ENCODE data around the gene KLF13.

Gene KLF13

DNA sequence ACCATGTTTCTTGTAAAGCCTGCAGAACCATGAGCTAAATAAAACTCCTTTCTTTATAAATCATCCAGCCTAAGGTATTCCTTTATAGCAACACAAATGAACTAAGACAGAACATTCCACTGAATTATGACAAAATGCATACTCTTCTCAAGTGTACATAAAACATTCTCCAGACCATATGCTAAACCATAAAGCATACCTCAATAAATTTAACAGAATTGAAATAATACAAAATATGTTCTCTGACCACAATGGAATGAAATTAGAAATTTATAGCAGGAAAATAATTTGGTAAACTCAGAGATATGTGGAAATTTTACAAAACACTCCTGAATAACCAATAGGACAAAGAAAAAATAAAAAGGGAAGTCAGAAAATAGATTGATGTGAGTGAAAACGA, 88.6 kb downstream of the KLF13 start:
- H3K9ac ChIP-seq (ENCODE audit: low read length), result no peak overlapping the region
- H4K20me1 ChIP-seq (ENCODE audit: insufficient read depth, low read length), result no peaks in the 10 kb centered on the region
- no peak overlapping the region for H3K4me3 ChIP-seq (ENCODE audit: low read depth, low read length, poor library complexity, severe bottlenecking)
- no peaks in the 10 kb centered on the region for H3K79me2 ChIP-seq (ENCODE audit: insufficient read depth, low read length)
- H2AFZ ChIP-seq (ENCODE audit: low read length), result no peak overlapping the region
- H3K27me3 ChIP-seq (ENCODE audit: insufficient read depth, low read length), result no peaks in the 10 kb centered on the region
- no peaks in the 10 kb centered on the region; the same call in 1 of the 2 replicates for H3K36me3 ChIP-seq (ENCODE audit: insufficient read depth, low read length)
- H3F3A ChIP-seq (ENCODE audit: insufficient read depth, low read length), result no peaks in the 10 kb centered on the region
- TF ChIP-seq, protein P1, sequence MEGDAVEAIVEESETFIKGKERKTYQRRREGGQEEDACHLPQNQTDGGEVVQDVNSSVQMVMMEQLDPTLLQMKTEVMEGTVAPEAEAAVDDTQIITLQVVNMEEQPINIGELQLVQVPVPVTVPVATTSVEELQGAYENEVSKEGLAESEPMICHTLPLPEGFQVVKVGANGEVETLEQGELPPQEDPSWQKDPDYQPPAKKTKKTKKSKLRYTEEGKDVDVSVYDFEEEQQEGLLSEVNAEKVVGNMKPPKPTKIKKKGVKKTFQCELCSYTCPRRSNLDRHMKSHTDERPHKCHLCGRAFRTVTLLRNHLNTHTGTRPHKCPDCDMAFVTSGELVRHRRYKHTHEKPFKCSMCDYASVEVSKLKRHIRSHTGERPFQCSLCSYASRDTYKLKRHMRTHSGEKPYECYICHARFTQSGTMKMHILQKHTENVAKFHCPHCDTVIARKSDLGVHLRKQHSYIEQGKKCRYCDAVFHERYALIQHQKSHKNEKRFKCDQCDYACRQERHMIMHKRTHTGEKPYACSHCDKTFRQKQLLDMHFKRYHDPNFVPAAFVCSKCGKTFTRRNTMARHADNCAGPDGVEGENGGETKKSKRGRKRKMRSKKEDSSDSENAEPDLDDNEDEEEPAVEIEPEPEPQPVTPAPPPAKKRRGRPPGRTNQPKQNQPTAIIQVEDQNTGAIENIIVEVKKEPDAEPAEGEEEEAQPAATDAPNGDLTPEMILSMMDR (IDR thresholded peaks at IDR 0.05; ENCODE audit: low read length), result no peak
- TF ChIP-seq EZH2 (IDR thresholded peaks at IDR 0.05; ENCODE audit: borderline replicate concordance, low read length), result no peak
- no peaks in the 10 kb centered on the region for H3K9me2 ChIP-seq (ENCODE audit: low read depth, low read length)
- H3K4me2 ChIP-seq (ENCODE audit: low read length), result no peak overlapping the region
- no peaks in the 10 kb centered on the region for H3K4me1 ChIP-seq (ENCODE audit: insufficient read depth, low read length, severe bottlenecking)
- no peak overlapping the region for H3K27ac ChIP-seq (ENCODE audit: low read depth, low read length, poor library complexity, severe bottlenecking)
- H3K9me3 ChIP-seq (ENCODE audit: low read length), result peaks cover 8% of the 10 kb centered on the region; the same call in 1 of the 2 replicates

DNA sequence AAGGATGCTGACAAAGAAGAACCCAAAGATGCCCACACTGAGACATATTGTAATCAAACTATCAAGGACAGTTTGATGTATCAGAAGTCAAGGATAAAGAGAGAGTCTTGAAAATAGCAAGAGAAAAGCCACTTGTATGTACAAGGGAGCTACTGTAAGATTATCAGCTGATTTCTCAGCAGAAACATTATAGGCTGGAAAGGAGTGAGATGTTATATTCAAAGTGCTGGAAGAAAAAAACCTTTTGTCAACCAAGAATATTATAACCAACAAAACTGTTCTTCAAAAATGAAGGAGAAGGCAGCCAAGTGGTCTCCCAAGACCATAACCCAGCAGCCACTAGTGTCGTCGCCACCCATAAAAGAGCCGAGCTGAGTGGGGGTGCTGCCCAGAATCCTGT, 93.2 kb downstream of the KLF13 start:
- H3K9me2 ChIP-seq (ENCODE audit: low read depth, low read length), result no peaks in the 10 kb centered on the region

DNA sequence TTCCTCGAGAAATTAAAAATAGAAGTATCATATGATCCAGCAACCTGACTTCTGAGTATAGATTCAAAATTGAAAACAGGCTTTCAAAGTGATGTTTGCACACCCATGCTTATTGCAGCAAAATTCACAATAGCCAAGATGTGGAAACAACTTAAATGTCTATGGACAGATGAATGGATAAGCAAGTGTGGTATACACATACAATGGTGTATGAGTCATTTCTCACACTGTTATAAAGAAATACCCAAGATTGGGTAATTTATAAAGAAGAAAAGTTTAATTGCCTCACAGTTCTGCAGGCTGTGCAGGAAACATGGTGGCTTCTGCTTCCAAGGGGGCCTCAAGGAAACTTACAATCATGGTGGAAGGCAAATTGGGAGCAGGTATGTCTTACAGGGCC, 100.8 kb downstream of the KLF13 start:
- Histone ChIP-seq H3K4me3 (ENCODE audit: low read depth, low read length, poor library complexity, severe bottlenecking) (no peak overlapping the region), H4K20me1 (ENCODE audit: insufficient read depth, low read length) (no peaks in the 10 kb centered on the region), H3K27ac (ENCODE audit: low read depth, low read length, poor library complexity, severe bottlenecking) (no peak overlapping the region), H3K36me3 (ENCODE audit: insufficient read depth, low read length) (no peaks in the 10 kb centered on the region), H3K9ac (ENCODE audit: low read length) (no peak overlapping the region), H2AFZ (ENCODE audit: low read length) (no peak overlapping the region), H3K27me3 (ENCODE audit: insufficient read depth, low read length) (no peaks in the 10 kb centered on the region), H3K9me2 (ENCODE audit: low read depth, low read length) (no peaks in the 10 kb centered on the region), H3K4me2 (ENCODE audit: low read length) (no peak overlapping the region), H3K4me1 (ENCODE audit: insufficient read depth, low read length, severe bottlenecking) (no peaks in the 10 kb centered on the region), H3F3A (ENCODE audit: insufficient read depth, low read length) (no peaks in the 10 kb centered on the region), H3K79me2 (ENCODE audit: insufficient read depth, low read length) (no peaks in the 10 kb centered on the region), H3K9me3 (ENCODE audit: low read length) (no peaks in the 10 kb centered on the region; the same call in 1 of the 2 replicates)
- TF ChIP-seq EZH2 (IDR thresholded peaks at IDR 0.05; ENCODE audit: borderline replicate concordance, low read length), result no peak
- TF ChIP-seq, protein P1 (IDR thresholded peaks at IDR 0.05; ENCODE audit: low read length), result no peak

More for the DNA sequence above, 93.2 kb downstream of the KLF13 start:
- Histone ChIP-seq H3K36me3 (ENCODE audit: insufficient read depth, low read length) (no peaks in the 10 kb centered on the region; the same call in 1 of the 2 replicates), H4K20me1 (ENCODE audit: insufficient read depth, low read length) (no peaks in the 10 kb centered on the region), H3K9ac (ENCODE audit: low read length) (no peak overlapping the region), H3F3A (ENCODE audit: insufficient read depth, low read length) (no peaks in the 10 kb centered on the region), H3K79me2 (ENCODE audit: insufficient read depth, low read length) (no peaks in the 10 kb centered on the region), H3K9me3 (ENCODE audit: low read length) (peaks cover 8% of the 10 kb centered on the region; the same call in 1 of the 2 replicates), H3K27me3 (ENCODE audit: insufficient read depth, low read length) (no peaks in the 10 kb centered on the region), H3K27ac (ENCODE audit: low read depth, low read length, poor library complexity, severe bottlenecking) (no peak overlapping the region), H3K4me3 (ENCODE audit: low read depth, low read length, poor library complexity, severe bottlenecking) (no peak overlapping the region), H2AFZ (ENCODE audit: low read length) (no peak overlapping the region), H3K4me1 (ENCODE audit: insufficient read depth, low read length, severe bottlenecking) (no peaks in the 10 kb centered on the region), H3K4me2 (ENCODE audit: low read length) (no peak overlapping the region)
- TF ChIP-seq, protein P1 (IDR thresholded peaks at IDR 0.05; ENCODE audit: low read length), result no peak
- TF ChIP-seq EZH2 (IDR thresholded peaks at IDR 0.05; ENCODE audit: borderline replicate concordance, low read length), result no peak

Data from OCI-LY1 (cell line).